Cardiac muscle cell (in vitro differentiated cells and primary cell): ENCODE data around the gene INTS3. TPM values are rescaled to one million over a fixed set of nuclear protein-coding genes. Genes with fewer than 3 reads are reported as not detected.

ENCODE experiments used
- DNase-seq, 2 donors: peaks; one replicate each; pipeline versions ENCODE4 v3.0.0 to v3.0.0-alpha.2; 2010 to 2017; ENCODE audit warnings: low read depth in 1 of 2, low spot score in 1 of 2
- H3K27ac ChIP-seq: fragments of 200-600 bp; sonication (generic); 2 replicates; pipeline ENCODE4 v1.5.1; 2016
- H3K27me3 ChIP-seq: fragments of 200-600 bp; sonication (generic); 2 replicates; pipeline ENCODE4 v1.6.0; 2016; ENCODE audit warnings: control low read depth
- H3K36me3 ChIP-seq: fragments of 200-600 bp; sonication (generic); 2 replicates; pipeline ENCODE4 v1.5.1; 2016; ENCODE audit warnings: control low read depth
- H3K4me1 ChIP-seq: fragments of 200-600 bp; sonication (generic); 2 replicates; pipeline ENCODE4 v1.8.1; 2017; ENCODE audit warnings: low read depth, mild to moderate bottlenecking, mixed run types
- H3K4me3 ChIP-seq: fragments of 200-600 bp; sonication (generic); 2 replicates; pipeline ENCODE4 v1.5.1; 2016; ENCODE audit warnings: mild to moderate bottlenecking
- H3K9me3 ChIP-seq: fragments of 200-600 bp; sonication (generic); 2 replicates; pipeline ENCODE4 v1.5.1; 2017; ENCODE audit warnings: low read depth, mild to moderate bottlenecking, control low read depth
- CTCF ChIP-seq: IDR thresholded peaks from 2 replicates; pipeline ENCODE4 v1.5.1; 2012; ENCODE audit warnings: low read depth, mild to moderate bottlenecking, low read length
- polyA plus RNA-seq: library from polyadenylated mRNA; unstranded; fragments of >200 nt; fragmentation: Nextera tagmentation; extraction: Ambion mirVana; gene quantifications from 2 replicates; pipeline ENCODE4 v1.2.1, GENCODE V29; 2016
- total RNA-seq: library from RNA; depleted of rRNA; stranded (reverse); fragments of >200 nt; gene quantifications from 2 replicates; pipeline ENCODE4 v1.2.3, GENCODE V29; 2016

Gene INTS3
- total and polyA plus RNA-seq, 2 experiments from 2014 or later: 39.7 to 73.5 TPM

- no peaks in the 10 kb centered on the region for H3K9me3 ChIP-seq
- no peaks in the 10 kb centered on the region for H3K36me3 ChIP-seq
- H3K27ac ChIP-seq: no peak overlapping the region
- DNase-seq: peak in 1 of 2 donors; percentile 55
- TF ChIP-seq CTCF: no peak
- H3K27me3 ChIP-seq: peaks cover 29% of the 10 kb centered on the region
- H3K4me1 ChIP-seq: no peaks in the 10 kb centered on the region
- no peak overlapping the region for H3K4me3 ChIP-seq
These were observed 44.0 kb upstream of the INTS3 start for GRCh38 chr1:153683854-153684253.

- H3K9me3 ChIP-seq: no peaks in the 10 kb centered on the region
- H3K4me1 ChIP-seq: no peaks in the 10 kb centered on the region
These were observed 43.0 kb upstream of the INTS3 start for GRCh38 chr1:153684892-153685291.

GRCh38 chr1:153685544-153686340 is 42.1 kb upstream of the INTS3 start:
- Histone ChIP-seq H3K4me3 (no peak overlapping the region), H3K27ac (no peak overlapping the region), H3K27me3 (peaks cover 10% of the 10 kb centered on the region), H3K36me3 (no peaks in the 10 kb centered on the region), H3K4me1 (no peaks in the 10 kb centered on the region), H3K9me3 (no peaks in the 10 kb centered on the region)
- DNase-seq: no peak
- TF ChIP-seq CTCF: no peak

More at GRCh38 chr1:153684892-153685291, 43.0 kb upstream of the INTS3 start:
- Histone ChIP-seq H3K36me3 (no peaks in the 10 kb centered on the region), H3K27me3 (peaks cover 18% of the 10 kb centered on the region), H3K27ac (no peak overlapping the region), H3K4me3 (no peak overlapping the region)
- no peak for DNase-seq
- TF ChIP-seq CTCF: no peak

- no peak overlapping the region for H3K4me3 ChIP-seq
- H3K4me1 ChIP-seq: no peaks in the 10 kb centered on the region
- no peak for TF ChIP-seq CTCF
These were observed 40.3 kb upstream of the INTS3 start for GRCh38 chr1:153687346-153688125.

GRCh38 chr1:153688276-153688675 is 39.6 kb upstream of the INTS3 start:
- no peaks in the 10 kb centered on the region for H3K36me3 ChIP-seq

More at GRCh38 chr1:153687346-153688125, 40.3 kb upstream of the INTS3 start:
- no peak for DNase-seq
- no peaks in the 10 kb centered on the region for H3K36me3 ChIP-seq
- H3K9me3 ChIP-seq: no peaks in the 10 kb centered on the region
- no peak overlapping the region for H3K27ac ChIP-seq
- no peaks in the 10 kb centered on the region for H3K27me3 ChIP-seq

More at GRCh38 chr1:153688276-153688675, 39.6 kb upstream of the INTS3 start:
- H3K4me1 ChIP-seq: no peaks in the 10 kb centered on the region
- no peak for DNase-seq
- H3K27me3 ChIP-seq: no peaks in the 10 kb centered on the region
- no peak overlapping the region for H3K4me3 ChIP-seq
- no peaks in the 10 kb centered on the region for H3K9me3 ChIP-seq
- H3K27ac ChIP-seq: no peak overlapping the region
- TF ChIP-seq CTCF: no peak
